GM12892 (cell line): ENCODE results near the gene RTP3.
"Not testable (repeated sequence)": the region's sequence is repeated elsewhere in the genome, so short reads cannot be mapped to it uniquely, and the experiment has no call there.

Experiments used
- DNase-seq: peaks from one replicate; pipeline ENCODE4 v3.0.0; 2011; ENCODE audit not compliant: insufficient read length
- FAIRE-seq: peaks from 2 replicates; lab custom pipeline; 2011; peaks lifted over from hg19 to GRCh38; lab: Jason Lieb, UNC
- POLR2A ChIP-seq: IDR thresholded peaks from 2 replicates; pipeline ENCODE4 v1.6.1; 2011; ENCODE audit warnings: low read depth, low read length, control low read depth
- POLR2AphosphoS5 ChIP-seq: IDR thresholded peaks from 2 replicates; pipeline ENCODE4 v1.6.1; 2011; ENCODE audit warnings: low read depth, low read length, control low read depth
- TAF1 ChIP-seq: IDR thresholded peaks from 2 replicates; pipeline ENCODE4 v1.6.1; 2011; ENCODE audit warnings: low read depth, mild to moderate bottlenecking, control low read depth, low read length, borderline replicate concordance

The RTP3 gene

GRCh38 chr3:46488735-46489361 is 8.9 kb upstream of the RTP3 start:
- no peak for TF ChIP-seq TAF1
- no peak for TF ChIP-seq POLR2A
- no peak for TF ChIP-seq POLR2AphosphoS5
- FAIRE-seq (peak; percentile 99), DNase-seq (peak; percentile 89)

- FAIRE-seq, result no peak
- DNase-seq, result no peak
- TF ChIP-seq POLR2AphosphoS5 (no peak), TAF1 (no peak), POLR2A (no peak)
Observed at GRCh38 chr3:46489381-46489780, 8.4 kb upstream of the RTP3 start.

- TF ChIP-seq POLR2A (no peak), POLR2AphosphoS5 (no peak), TAF1 (no peak)
- FAIRE-seq, result peak; percentile 17
- no peak for DNase-seq
Observed at GRCh38 chr3:46489875-46490274, 7.9 kb upstream of the RTP3 start.

DNA sequence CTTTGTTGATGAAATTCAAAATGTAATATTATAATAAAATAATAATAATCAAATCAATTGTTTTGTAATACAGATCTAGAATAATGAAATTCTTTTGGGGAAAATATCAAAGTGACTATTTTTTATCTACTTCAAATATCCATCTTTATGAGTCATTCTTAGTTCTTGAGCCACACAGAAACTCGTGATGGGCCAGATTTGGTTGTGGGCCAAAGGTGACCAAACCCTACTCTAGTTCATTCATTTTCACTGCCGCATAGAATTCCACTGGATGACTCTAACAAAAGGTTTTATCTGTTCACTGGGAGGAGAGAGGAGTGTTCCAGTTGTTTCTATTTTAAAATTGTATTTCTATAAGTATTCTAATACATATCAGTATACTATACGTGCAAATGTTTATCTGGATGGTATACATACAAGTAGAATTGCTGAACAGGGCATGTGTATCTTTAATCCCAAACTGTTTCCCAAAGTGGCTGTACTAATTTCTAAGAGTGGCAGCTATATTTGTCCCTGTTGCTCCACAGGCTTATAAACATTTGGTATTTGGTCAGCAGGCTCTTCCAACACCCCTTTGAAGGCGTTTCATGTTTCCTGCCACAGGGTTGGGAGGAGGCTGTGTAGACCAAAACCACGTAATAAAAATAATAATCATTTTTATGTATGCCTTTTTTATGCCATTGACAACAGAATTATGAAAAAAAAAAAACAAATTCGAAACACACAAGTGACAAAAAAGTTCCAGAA is 7.3 kb upstream of the RTP3 start:
- no peak for TF ChIP-seq POLR2A
- no peak for TF ChIP-seq TAF1
- no peak for TF ChIP-seq POLR2AphosphoS5
- no peak for FAIRE-seq

GRCh38 chr3:46491089-46492070 is 6.4 kb upstream of the RTP3 start:
- no peak for FAIRE-seq
- no peak for DNase-seq
- TF ChIP-seq POLR2A, result no peak
- no peak for TF ChIP-seq POLR2AphosphoS5
- no peak for TF ChIP-seq TAF1

More for the DNA sequence above, 7.3 kb upstream of the RTP3 start:
- DNase-seq, result no peak

- DNase-seq, result no peak
- TF ChIP-seq POLR2A (no peak), POLR2AphosphoS5 (no peak), TAF1 (no peak)
- no peak for FAIRE-seq
Observed at GRCh38 chr3:46492890-46493547, 4.8 kb upstream of the RTP3 start.

DNA sequence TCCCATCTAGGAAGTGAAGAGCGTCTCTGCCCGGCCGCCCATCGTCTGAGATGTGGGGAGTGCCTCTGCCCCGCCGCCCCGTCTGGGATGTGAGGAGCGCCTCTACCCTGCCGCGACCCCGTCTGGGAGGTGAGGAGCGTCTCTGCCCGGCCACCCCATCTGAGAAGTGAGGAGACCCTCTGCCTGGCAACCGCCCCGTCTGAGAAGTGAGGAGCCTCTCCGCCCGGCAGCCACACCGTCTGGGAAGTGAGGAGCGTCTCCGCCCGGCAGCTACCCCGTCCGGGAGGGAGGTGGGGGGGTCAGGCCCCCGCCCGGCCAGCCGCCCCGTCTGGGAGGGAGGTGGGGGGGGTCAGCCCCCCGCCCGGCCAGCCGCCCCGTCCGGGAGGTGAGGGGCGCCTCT is 3.3 kb upstream of the RTP3 start:
- not testable (repeated sequence) for DNase-seq, FAIRE-seq

GRCh38 chr3:46495901-46496456 is 1.8 kb upstream of the RTP3 start:
- FAIRE-seq, result no peak
- no peak for DNase-seq
- TF ChIP-seq POLR2AphosphoS5, result no peak

GRCh38 chr3:46496746-46497555 is 825 bp upstream of the RTP3 start:
- FAIRE-seq (peak; percentile 50), DNase-seq (no peak)
- TF ChIP-seq POLR2A, result no peak
- TF ChIP-seq POLR2AphosphoS5, result no peak

DNA sequence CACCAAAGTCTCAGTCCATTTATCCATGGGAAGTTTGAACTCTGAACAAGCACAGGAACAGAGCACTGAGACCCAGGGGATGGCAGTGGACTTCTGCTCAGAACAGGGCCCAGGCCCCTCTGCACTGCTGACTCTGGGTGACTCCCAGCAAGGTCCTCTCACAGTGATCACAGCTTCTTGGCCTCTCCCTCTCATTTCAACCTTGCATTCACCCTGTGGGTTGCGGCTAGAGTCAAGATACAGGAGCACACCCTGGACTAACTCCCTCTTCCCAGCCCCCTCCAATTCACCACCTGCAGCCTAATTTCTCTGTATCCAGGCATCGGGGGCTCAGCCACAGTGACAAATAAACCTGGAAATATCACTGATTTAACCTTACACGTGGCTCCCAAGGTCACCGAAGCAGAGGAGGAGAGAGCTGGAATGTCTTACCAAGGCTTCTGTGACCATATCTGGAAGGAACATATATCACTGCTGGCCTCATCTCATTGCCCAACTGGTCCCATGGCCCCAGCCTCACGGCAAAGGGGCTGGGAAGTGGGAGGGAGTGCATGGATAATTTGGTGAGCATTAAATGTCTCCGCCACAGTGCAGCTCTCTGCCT is 1.2 kb downstream of the RTP3 start:
- no peak for TF ChIP-seq TAF1
- no peak for TF ChIP-seq POLR2A
- TF ChIP-seq POLR2AphosphoS5, result no peak
- FAIRE-seq (no peak), DNase-seq (no peak)
